Measurements from ENCODE around the gene LASP1.

The LASP1 gene

GRCh38 chr17:38881600-38882191 lies 11.8 kb downstream of the LASP1 start:
- peaks cover 33 to 89% (median 75%) of the 10 kb centered on the region in 11 experiments for H3K36me3 ChIP-seq
- H4K20me1 ChIP-seq, result peaks cover 29 to 100% (median 84%) of the 10 kb centered on the region in 11 experiments; a peak in 21 of 22 replicates
- peaks cover 100% of the 10 kb centered on the region in 10 experiments for H3K4me1 ChIP-seq
- H3K9me3 ChIP-seq (replicated peaks in 1 of 11), result no peaks in the 10 kb centered on the region
- TF ChIP-seq Cebpa-rat (IDR thresholded peaks at IDR 0.05), result no peak
- H3K4me3 ChIP-seq, result peak overlapping the region in 3 of 10 experiments; percentile 6 to 31 (median 7); a peak in 5 of 20 replicates
- H3K27ac ChIP-seq, result peak overlapping the region in 10 of 11 experiments; percentile 32 to 89 (median 62); a peak in 18 of 22 replicates
- peak overlapping the region; percentile 86 to 98 (median 96) for H3K4me2 ChIP-seq
- peak overlapping the region; percentile 4 to 76 (median 51); a peak in 18 of 22 replicates for H3K9ac ChIP-seq
- H3K27me3 ChIP-seq, result no peaks in the 10 kb centered on the region

DNA sequence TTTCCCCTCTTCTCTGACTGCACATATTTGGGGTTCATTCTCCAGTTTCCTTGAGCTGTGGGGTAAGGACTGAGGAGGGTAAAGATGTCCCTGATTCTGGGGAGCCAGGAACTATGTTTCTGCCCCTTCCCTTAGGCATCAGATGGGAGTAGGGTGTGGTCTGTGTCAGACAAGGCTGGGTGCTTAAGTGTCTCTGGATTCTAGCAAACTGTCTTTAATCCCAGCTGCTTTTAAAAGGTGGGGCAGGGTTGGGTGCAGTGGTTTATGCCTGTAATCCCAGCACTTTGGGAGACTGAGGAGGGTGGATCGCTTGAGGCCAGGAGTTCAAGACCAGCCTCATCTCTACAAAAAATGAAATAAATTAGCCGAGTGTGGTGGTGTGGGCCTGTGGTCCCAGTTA lies 13.0 kb downstream of the LASP1 start:
- H3K27ac ChIP-seq, result peak overlapping the region in 10 of 11 experiments; percentile 51 to 91 (median 81); a peak in 21 of 22 replicates

GRCh38 chr17:38883592-38884526 lies 14.0 kb downstream of the LASP1 start:
- no peaks in the 10 kb centered on the region for H3K9me3 ChIP-seq (replicated peaks in 1 of 11)
- H3K27me3 ChIP-seq, result no peaks in the 10 kb centered on the region
- peak overlapping the region; percentile 9 to 59 (median 35); a peak in 18 of 20 replicates for H3K4me3 ChIP-seq
- H3K27ac ChIP-seq, result peak overlapping the region; percentile 51 to 91 (median 80); a peak in 21 of 22 replicates
- TF ChIP-seq Cebpa-rat (IDR thresholded peaks at IDR 0.05), result peak in 7 of 11 experiments; percentile 30 to 65 (median 50); a peak in 9 of 22 replicates
- peaks cover 43 to 90% (median 80%) of the 10 kb centered on the region in 11 experiments for H3K36me3 ChIP-seq
- peak overlapping the region; percentile 59 to 80 (median 72) for H3K9ac ChIP-seq
- H3K4me2 ChIP-seq, result peak overlapping the region; percentile 79 to 98 (median 96)
- peaks cover 27 to 100% (median 84%) of the 10 kb centered on the region in 11 experiments; a peak in 20 of 22 replicates for H4K20me1 ChIP-seq
- peaks cover 81 to 100% (median 91%) of the 10 kb centered on the region in 10 experiments for H3K4me1 ChIP-seq

More for the DNA sequence above, 13.0 kb downstream of the LASP1 start:
- Histone ChIP-seq H3K27me3 (no peaks in the 10 kb centered on the region), H3K36me3 (peaks cover 43 to 90% (median 80%) of the 10 kb centered on the region in 11 experiments), H3K4me1 (peaks cover 91 to 100% (median 99%) of the 10 kb centered on the region in 10 experiments), H3K9me3 (replicated peaks in 1 of 11) (no peaks in the 10 kb centered on the region), H3K4me2 (peak overlapping the region; percentile 79 to 98 (median 96); a peak in 21 of 22 replicates), H4K20me1 (peaks cover 30 to 100% (median 84%) of the 10 kb centered on the region in 11 experiments; a peak in 21 of 22 replicates), H3K9ac (peak overlapping the region in 10 of 11 experiments; percentile 59 to 80 (median 74); a peak in 20 of 22 replicates), H3K4me3 (peak overlapping the region in 7 of 10 experiments; percentile 10 to 59 (median 44); a peak in 10 of 20 replicates)
- no peak for TF ChIP-seq Cebpa-rat (IDR thresholded peaks at IDR 0.05)

DNA sequence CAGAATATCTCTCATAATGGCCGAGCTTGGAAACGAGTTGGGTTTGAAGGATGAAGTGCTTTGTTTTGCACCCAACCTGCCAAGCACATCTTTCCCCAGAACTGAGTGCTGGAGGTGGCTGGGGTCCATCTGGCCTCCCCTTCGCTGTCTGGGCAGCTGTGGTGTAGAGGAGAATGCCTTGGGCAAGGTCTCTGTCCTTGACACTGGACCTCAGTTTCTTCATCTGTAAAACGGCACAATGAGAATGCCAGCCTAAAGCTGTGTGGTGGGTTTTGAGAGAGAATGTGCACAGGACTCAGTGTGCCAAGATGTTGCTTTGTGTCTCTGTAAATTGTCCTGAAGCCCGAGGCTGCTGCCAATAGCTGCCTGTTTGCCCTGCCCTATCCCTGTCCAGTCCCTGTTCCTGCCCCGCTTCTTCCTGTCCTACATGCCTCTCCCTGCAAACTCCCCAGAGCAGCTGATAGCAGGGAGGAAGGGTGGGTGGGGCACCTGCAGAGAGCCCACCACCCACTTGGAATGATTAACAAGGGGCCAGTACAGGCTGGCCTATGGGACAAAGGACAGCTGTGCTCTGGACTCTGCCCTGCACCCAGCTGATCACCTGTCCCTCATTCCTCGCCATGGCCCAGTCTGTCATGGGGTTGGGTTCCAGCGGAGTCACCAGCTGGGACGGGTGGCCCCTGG lies 15.3 kb downstream of the LASP1 start:
- Histone ChIP-seq H3K27me3 (no peaks in the 10 kb centered on the region), H3K4me3 (peak overlapping the region in 1 of 10 experiments; percentile 39; a peak in 2 of 20 replicates), H3K36me3 (peaks cover 47 to 90% (median 83%) of the 10 kb centered on the region in 11 experiments), H3K27ac (peak overlapping the region in 10 of 11 experiments; percentile 63 to 91 (median 81); a peak in 19 of 22 replicates), H3K9me3 (replicated peaks in 1 of 11) (no peaks in the 10 kb centered on the region), H3K4me2 (peak overlapping the region; percentile 79 to 98 (median 96)), H3K4me1 (peaks cover 74 to 100% (median 91%) of the 10 kb centered on the region in 10 experiments), H4K20me1 (peaks cover 27 to 100% (median 80%) of the 10 kb centered on the region in 11 experiments; a peak in 20 of 22 replicates), H3K9ac (peak overlapping the region; percentile 14 to 80 (median 72); a peak in 18 of 22 replicates)
- no peak for TF ChIP-seq Cebpa-rat (IDR thresholded peaks at IDR 0.05)

DNA sequence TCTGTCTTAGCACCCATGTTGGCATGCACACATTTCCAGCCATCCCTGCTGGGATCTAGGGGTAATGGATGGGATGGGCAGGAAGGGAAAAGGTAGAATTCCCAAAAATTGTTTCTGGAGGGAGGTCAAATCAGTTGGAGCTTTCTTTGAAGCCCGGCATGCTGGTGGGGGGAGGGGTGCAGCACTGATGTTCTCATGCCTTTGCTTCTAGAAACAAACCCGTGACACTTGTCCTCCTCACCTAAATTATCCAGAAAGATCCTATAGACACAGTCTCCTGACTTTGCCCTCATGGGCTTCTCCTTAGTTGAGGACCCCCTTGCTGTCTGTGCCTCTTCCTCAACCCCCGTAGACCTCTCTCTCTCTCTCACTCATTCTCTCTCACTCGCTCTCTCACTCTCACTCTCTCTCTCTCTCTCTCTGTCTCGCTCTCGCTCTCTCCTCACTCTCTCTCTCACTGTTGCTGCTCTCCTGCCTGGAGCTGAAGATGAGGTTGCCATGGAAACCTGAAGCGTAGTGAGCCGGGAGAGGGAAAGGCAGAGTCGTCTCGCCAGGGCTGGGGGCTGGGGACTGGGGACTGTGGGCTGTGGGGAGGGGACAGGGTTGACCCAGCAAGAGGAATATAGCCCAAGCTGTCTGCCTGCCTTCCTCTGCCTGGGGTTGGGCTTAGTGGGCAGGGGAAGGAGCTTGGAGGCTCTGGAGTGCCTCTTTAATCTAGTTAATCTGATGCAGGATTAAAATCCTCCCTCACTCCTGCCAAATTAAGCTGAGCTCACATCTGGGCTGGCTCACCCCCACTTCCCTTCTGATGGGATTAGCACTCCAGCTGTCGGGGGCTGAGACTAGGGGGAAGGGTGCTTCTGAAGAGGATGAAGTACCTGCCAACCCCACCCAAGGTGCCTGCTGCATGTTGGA lies 16.1 kb downstream of the LASP1 start:
- no peaks in the 10 kb centered on the region for H3K9me3 ChIP-seq (replicated peaks in 1 of 11)
- peaks cover 27 to 100% (median 74%) of the 10 kb centered on the region in 11 experiments; a peak in 20 of 22 replicates for H4K20me1 ChIP-seq
- no peaks in the 10 kb centered on the region for H3K27me3 ChIP-seq
- peak overlapping the region; percentile 79 to 98 (median 96) for H3K4me2 ChIP-seq
- H3K27ac ChIP-seq, result peak overlapping the region in 9 of 11 experiments; percentile 15 to 91 (median 82); a peak in 16 of 22 replicates
- TF ChIP-seq Cebpa-rat (IDR thresholded peaks at IDR 0.05), result no peak
- H3K4me3 ChIP-seq, result no peak overlapping the region; a peak in 1 of 20 replicates
- peaks cover 48 to 90% (median 83%) of the 10 kb centered on the region in 11 experiments for H3K36me3 ChIP-seq
- peak overlapping the region in 10 of 11 experiments; percentile 13 to 80 (median 58); a peak in 15 of 22 replicates for H3K9ac ChIP-seq
- peaks cover 67 to 100% (median 90%) of the 10 kb centered on the region in 10 experiments for H3K4me1 ChIP-seq

DNA sequence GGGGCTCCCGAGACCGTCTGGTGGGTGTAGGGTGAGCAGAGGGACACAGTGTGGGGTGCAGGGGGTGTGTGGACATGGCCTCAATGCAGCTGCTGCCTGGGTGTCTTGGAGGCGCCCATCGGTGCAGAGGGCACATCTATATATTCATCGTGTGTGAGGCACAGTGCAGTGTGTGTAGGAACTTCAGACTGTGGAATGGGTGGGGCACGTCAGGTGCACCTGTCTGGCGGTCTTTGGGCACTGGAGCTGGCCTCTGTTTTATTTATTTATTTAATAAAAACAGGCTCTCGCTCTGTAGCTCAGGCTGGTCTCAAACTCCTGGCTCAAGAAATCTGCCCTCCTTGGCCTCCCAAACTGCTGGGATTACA lies 16.8 kb downstream of the LASP1 start:
- H3K36me3 ChIP-seq, result peaks cover 50 to 90% (median 82%) of the 10 kb centered on the region in 11 experiments
- peak overlapping the region in 6 of 11 experiments; percentile 31 to 80 (median 40); a peak in 4 of 22 replicates for H3K9ac ChIP-seq
- H3K27me3 ChIP-seq, result no peaks in the 10 kb centered on the region
- H3K9me3 ChIP-seq (replicated peaks in 1 of 11), result no peaks in the 10 kb centered on the region
- peak overlapping the region in 8 of 11 experiments; percentile 2 to 91 (median 84); a peak in 9 of 22 replicates for H3K27ac ChIP-seq
- no peak overlapping the region for H3K4me3 ChIP-seq
- peaks cover 27 to 100% (median 67%) of the 10 kb centered on the region in 11 experiments; a peak in 20 of 22 replicates for H4K20me1 ChIP-seq
- peaks cover 67 to 100% (median 90%) of the 10 kb centered on the region in 10 experiments for H3K4me1 ChIP-seq
- peak overlapping the region in 10 of 11 experiments; percentile 79 to 98 (median 96); a peak in 14 of 22 replicates for H3K4me2 ChIP-seq
- no peak for TF ChIP-seq Cebpa-rat (IDR thresholded peaks at IDR 0.05)

GRCh38 chr17:38888842-38889241 lies 19.0 kb downstream of the LASP1 start:
- no peak for TF ChIP-seq Cebpa-rat (IDR thresholded peaks at IDR 0.05)
- Histone ChIP-seq H3K4me3 (no peak overlapping the region), H3K27me3 (no peaks in the 10 kb centered on the region), H3K9ac (no peak overlapping the region), H3K9me3 (replicated peaks in 1 of 11) (no peaks in the 10 kb centered on the region), H3K36me3 (peaks cover 62 to 91% (median 84%) of the 10 kb centered on the region in 11 experiments), H3K4me1 (peaks cover 67 to 100% (median 90%) of the 10 kb centered on the region in 10 experiments), H3K4me2 (peak overlapping the region in 3 of 11 experiments; percentile 41 to 49 (median 48); a peak in 3 of 22 replicates), H4K20me1 (peaks cover 27 to 100% (median 52%) of the 10 kb centered on the region in 11 experiments; a peak in 20 of 22 replicates), H3K27ac (peak overlapping the region in 2 of 11 experiments; percentile 13 to 17; a peak in 1 of 22 replicates)

All from BLaER1 treated with 17β-estradiol and CSF1 and Interleukin-3, amounts not matched to agents 10 nM and 100 nM (cell line).